Prostate gland (tissue), 2 donors: Measurements from ENCODE around the gene SCN3A. TPM values are rescaled to one million over a fixed set of nuclear protein-coding genes. Genes with fewer than 3 reads are reported as not detected.
A peak's percentile ranks its signal among the peaks of the same experiment; 100 is the strongest.

Experiments used
- DNase-seq: peaks from one replicate; pipeline ENCODE4 v3.0.0-alpha.2; 2019; ENCODE audit warnings: low spot score
- H3K27ac ChIP-seq, 2 donors: fragments of 200-600 bp; sonication (generic); 2 replicates each; pipeline ENCODE4 v1.5.1; 2017 to 2019
- H3K27me3 ChIP-seq: fragments of 200-600 bp; sonication (generic); replicated peaks from 2 replicates; pipeline ENCODE4 v1.5.1; 2019; ENCODE audit not compliant: insufficient read depth
- H3K36me3 ChIP-seq, 2 donors: fragments of 200-600 bp; sonication (generic); 1 replicate in 1 of 2; 2 replicates in 1 of 2; pipeline versions ENCODE4 v1.5.1 to v1.8.1; 2017 to 2019
- H3K4me1 ChIP-seq: fragments of 200-600 bp; sonication (generic); replicated peaks from 2 replicates; pipeline ENCODE4 v1.5.1; 2019
- H3K4me3 ChIP-seq, 2 donors: fragments of 200-600 bp; sonication (generic); 2 replicates each; pipeline ENCODE4 v1.5.1; 2017 to 2019
- H3K9me3 ChIP-seq: fragments of 200-600 bp; sonication (generic); 2 replicates; pipeline ENCODE4 v1.5.1; 2017
- POLR2A ChIP-seq: fragments of 450-650 bp; IDR thresholded peaks from one replicate; pipeline ENCODE4 v1.6.1; 2016; ENCODE audit warnings: antibody characterized with exemption, mild to moderate bottlenecking
- POLR2AphosphoS5 ChIP-seq: sonication (generic); formaldehyde crosslinking; IDR thresholded peaks from one replicate; pipeline ENCODE4 v1.6.1; 2017; ENCODE audit warnings: antibody characterized with exemption
- WGBS: methylation state at CpG from one replicate; pipeline ENCODE4 v1.1.5; 2018; 5-methylcytosine and 5-hydroxymethylcytosine counted together
- intact Hi-C: fragments of 100-400 bp; cut with DNase I; formaldehyde crosslinking; loops from one replicate; pipeline ENCODE4 v1.14.2; 2022
- total RNA-seq, 2 donors: library from RNA; depleted of rRNA; stranded (reverse); fragments of >200 nt; gene quantifications; one replicate each; pipeline ENCODE4 v1.1.0, GENCODE V29; 2016
- TF ChIP-seq, protein P1 (sequence below), 4 experiments: fragments of 200-600 bp in 2 of 4; fragments of 450-650 bp in 2 of 4; sonication (generic) in 2 of 4; IDR thresholded peaks; 1 replicate in 3 of 4; 2 replicates in 1 of 4; pipeline ENCODE4 v1.5.1; 2016 to 2019; ENCODE audit warnings: antibody characterized with exemption in 4 of 4, mild to moderate bottlenecking in 2 of 4, moderate library complexity in 2 of 4

Gene SCN3A
- total RNA-seq, 2 donors from 2014 or later = 0.09 to 1.6 TPM

DNA sequence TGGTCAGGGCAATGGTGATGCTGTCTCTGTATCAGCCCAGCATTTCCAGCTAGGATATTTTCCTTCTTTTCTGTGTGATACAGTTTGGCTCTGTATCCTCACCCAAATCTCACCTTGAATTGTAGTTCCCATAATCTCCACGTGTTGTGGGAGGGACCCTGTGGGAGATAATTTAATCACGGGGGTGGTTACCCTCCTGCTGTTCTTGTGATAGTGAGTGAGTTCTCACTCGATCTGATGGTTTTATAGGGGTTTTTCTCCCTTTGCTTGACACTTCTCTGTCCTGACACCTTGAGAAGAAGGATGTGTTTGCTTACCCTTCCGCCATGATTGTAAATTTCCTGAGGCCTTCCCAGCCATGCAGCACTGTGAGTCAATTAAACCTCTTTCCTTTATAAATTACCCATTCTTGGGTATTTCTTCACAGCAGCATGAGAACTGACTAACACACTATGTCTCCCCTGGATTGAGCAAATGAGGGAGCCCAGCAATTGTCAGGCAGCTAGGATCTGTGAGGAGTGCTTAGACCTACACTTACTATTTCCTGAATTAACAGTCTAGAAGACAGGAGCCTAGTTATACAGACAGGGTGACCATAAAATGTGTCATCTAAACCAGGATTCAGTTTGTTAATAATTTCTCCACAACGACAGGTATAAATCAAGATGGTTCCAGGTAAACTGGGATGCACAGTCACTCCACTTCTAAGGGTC is 41.4 kb upstream of the SCN3A start:
- no peak for DNase-seq
- intact Hi-C loops = no loop called here
- no peak overlapping the region for H3K4me3 ChIP-seq
- WGBS = 40% methylated on average over 5 of the region's 5 CpGs
- no peaks in the 10 kb centered on the region for H3K4me1 ChIP-seq
- TF ChIP-seq POLR2A = no peak
- TF ChIP-seq, protein P1, sequence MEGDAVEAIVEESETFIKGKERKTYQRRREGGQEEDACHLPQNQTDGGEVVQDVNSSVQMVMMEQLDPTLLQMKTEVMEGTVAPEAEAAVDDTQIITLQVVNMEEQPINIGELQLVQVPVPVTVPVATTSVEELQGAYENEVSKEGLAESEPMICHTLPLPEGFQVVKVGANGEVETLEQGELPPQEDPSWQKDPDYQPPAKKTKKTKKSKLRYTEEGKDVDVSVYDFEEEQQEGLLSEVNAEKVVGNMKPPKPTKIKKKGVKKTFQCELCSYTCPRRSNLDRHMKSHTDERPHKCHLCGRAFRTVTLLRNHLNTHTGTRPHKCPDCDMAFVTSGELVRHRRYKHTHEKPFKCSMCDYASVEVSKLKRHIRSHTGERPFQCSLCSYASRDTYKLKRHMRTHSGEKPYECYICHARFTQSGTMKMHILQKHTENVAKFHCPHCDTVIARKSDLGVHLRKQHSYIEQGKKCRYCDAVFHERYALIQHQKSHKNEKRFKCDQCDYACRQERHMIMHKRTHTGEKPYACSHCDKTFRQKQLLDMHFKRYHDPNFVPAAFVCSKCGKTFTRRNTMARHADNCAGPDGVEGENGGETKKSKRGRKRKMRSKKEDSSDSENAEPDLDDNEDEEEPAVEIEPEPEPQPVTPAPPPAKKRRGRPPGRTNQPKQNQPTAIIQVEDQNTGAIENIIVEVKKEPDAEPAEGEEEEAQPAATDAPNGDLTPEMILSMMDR (IDR thresholded peaks at IDR 0.05) = no peak
- no peak for TF ChIP-seq POLR2AphosphoS5
- H3K36me3 ChIP-seq = no peaks in the 10 kb centered on the region
- no peaks in the 10 kb centered on the region for H3K9me3 ChIP-seq
- no peak overlapping the region for H3K27ac ChIP-seq
- no peaks in the 10 kb centered on the region for H3K27me3 ChIP-seq

DNA sequence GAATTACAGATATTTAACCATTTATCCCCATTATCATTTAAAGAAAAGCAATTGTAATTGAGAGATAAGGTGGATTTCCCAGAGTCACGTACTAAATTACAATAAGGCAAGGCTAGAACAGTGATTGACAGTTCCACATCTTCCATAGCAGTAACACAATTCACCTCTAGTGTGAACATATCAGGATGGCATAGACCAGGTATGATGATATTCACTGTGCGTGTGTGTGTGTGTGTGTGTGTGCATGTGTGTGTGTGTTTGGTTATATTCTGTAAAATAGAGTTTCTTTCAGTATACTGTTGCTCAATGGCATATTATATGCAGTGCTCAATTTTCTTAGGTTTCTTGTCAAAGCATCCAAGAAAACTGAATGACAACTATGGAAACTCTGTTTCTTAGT is 37.1 kb upstream of the SCN3A start:
- no peaks in the 10 kb centered on the region for H3K9me3 ChIP-seq
- no peaks in the 10 kb centered on the region for H3K36me3 ChIP-seq
- no peaks in the 10 kb centered on the region for H3K4me1 ChIP-seq
- intact Hi-C loops = no loop called here
- no peaks in the 10 kb centered on the region for H3K27me3 ChIP-seq
- 91% methylated on average over 2 of the region's 2 CpGs for WGBS
- no peak overlapping the region for H3K4me3 ChIP-seq
- no peak for DNase-seq
- TF ChIP-seq POLR2A (no peak), POLR2AphosphoS5 (no peak)
- TF ChIP-seq, protein P1 (IDR thresholded peaks at IDR 0.05) = no peak
- H3K27ac ChIP-seq = no peak overlapping the region

DNA sequence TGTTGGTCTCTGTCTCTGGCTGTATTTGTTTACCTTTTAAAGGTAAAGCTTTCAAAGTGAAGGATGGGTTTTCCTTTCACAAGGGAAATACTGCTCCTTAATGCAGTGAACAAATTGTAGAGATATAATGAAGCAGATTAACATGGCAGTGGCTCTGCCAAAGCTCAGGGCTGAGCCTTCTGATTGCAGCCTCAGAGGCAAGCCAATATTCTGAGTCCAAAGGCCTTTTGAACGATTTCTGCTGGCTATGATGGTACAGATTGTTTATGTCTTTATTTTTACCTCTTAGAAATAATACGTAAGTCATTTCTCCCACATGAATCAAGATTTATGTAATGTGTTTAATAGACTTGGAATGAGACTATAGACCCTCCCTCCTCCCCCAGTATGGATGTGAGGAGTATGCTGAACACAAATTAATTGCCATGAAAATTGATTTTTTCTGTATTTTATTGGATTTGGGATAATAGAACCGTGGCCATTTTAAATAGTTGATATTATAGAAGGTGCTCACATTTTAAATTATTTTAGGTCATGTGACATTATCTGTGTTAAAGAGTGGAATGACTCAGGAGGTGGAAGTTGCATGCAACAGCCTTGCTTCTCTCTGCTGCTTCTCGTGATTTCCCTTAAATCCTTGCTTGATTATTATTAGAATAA is 36.1 kb upstream of the SCN3A start:
- 63% methylated on average over 4 of the region's 4 CpGs for WGBS
- intact Hi-C loops = no loop called here
- H3K36me3 ChIP-seq = no peaks in the 10 kb centered on the region
- TF ChIP-seq POLR2A = no peak
- TF ChIP-seq, protein P1 (IDR thresholded peaks at IDR 0.05) = no peak
- TF ChIP-seq POLR2AphosphoS5 = no peak
- H3K27me3 ChIP-seq = no peaks in the 10 kb centered on the region
- H3K4me3 ChIP-seq = no peak overlapping the region
- no peak overlapping the region for H3K27ac ChIP-seq
- no peaks in the 10 kb centered on the region for H3K4me1 ChIP-seq
- DNase-seq = no peak
- H3K9me3 ChIP-seq = no peaks in the 10 kb centered on the region

GRCh38 chr2:165239230-165239629 is 35.4 kb upstream of the SCN3A start, which contains the start of gene SCN2A:
Gene SCN2A (plus strand): TSS chr2:165239414. CDS start chr2:165295824, 56,410 bp downstream.
- H3K9me3 ChIP-seq = no peaks in the 10 kb centered on the region
- no peaks in the 10 kb centered on the region for H3K4me1 ChIP-seq
- WGBS = 31% methylated on average over 3 of the region's 3 CpGs
- no peaks in the 10 kb centered on the region for H3K36me3 ChIP-seq
- no peak for TF ChIP-seq POLR2A
- TF ChIP-seq, protein P1 (IDR thresholded peaks at IDR 0.05) = peak in 3 of 4 experiments; percentile 19 to 45 (median 36)
- H3K4me3 ChIP-seq = no peak within 1 kb of the TSS
- H3K27ac ChIP-seq = no peak within 1 kb of the TSS
- intact Hi-C loops = no loop called here
- DNase-seq = no peak
- no peaks in the 10 kb centered on the region for H3K27me3 ChIP-seq

DNA sequence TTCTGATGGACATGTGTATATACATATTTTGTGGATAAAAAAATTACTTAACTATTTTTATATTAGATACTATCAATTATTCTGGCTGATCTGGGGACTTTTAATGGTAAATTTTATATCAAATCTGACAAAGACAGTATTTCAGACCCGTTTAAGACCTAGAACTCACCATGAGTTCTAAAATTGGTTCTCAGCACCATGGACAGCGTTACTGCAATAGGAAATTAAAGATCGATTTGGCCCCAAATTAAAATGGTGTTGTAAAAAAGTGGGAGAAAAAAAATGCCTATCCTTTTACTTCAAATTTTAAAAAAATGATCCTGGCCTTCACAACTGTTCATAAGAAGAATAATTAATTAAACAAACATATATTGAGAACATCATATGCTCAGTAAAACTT is 34.4 kb upstream of the SCN3A start:
- no peak for DNase-seq
- H3K4me1 ChIP-seq = no peaks in the 10 kb centered on the region
- H3K4me3 ChIP-seq = no peak overlapping the region
- TF ChIP-seq POLR2A = no peak
- no peak for TF ChIP-seq POLR2AphosphoS5
- TF ChIP-seq, protein P1 (IDR thresholded peaks at IDR 0.05) = no peak
- no peaks in the 10 kb centered on the region for H3K9me3 ChIP-seq
- H3K27ac ChIP-seq = no peak overlapping the region
- H3K27me3 ChIP-seq = no peaks in the 10 kb centered on the region
- intact Hi-C loops = no loop called here
- no peaks in the 10 kb centered on the region for H3K36me3 ChIP-seq
- 8% methylated on average over 3 of the region's 3 CpGs for WGBS
